ENCODE data around the gene LMAN2.
"Not testable (repeated sequence)": the region's sequence is repeated elsewhere in the genome, so short reads cannot be mapped to it uniquely, and the experiment has no call there.

Gene LMAN2

DNA sequence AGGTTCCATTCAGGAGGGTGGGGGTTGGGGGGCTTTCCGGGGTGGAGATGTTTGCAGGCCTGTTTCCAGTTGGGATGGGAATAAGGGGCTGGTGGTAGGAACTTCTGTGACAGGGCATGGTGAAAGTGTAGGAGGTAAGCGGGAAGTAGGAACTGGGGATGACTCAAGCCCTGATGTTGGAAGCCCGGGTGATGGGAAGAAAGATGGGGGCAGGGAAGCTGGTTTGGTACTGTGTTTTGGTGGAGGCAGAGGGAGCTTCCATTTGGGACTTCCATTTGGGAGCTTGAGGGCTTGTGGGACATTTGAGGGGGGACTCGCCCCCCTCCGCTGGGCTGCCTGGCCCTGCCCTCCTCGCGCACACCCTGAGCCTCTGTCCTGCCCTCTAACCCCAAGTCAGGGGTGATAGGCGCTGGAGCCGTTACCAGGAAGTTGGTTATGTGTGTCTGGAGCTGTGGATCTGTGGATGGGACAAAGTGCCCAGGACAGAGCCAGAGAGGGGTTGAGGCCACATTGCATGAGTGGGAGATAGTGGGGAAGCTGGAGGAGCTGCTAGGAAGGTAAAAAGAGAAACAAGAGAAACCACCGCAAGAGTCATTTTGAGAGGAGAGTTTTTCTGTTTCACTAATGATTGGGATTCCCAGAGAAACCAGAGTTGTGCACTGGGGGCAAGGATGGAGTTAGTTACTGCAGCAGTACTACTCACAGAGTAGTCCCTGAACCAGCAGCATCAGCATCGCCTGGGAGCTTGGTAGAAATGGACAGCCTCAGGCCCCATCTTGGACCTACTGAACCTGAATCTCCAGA is 12.9 kb upstream of the LMAN2 start:
- DNase-seq: no peak

DNA sequence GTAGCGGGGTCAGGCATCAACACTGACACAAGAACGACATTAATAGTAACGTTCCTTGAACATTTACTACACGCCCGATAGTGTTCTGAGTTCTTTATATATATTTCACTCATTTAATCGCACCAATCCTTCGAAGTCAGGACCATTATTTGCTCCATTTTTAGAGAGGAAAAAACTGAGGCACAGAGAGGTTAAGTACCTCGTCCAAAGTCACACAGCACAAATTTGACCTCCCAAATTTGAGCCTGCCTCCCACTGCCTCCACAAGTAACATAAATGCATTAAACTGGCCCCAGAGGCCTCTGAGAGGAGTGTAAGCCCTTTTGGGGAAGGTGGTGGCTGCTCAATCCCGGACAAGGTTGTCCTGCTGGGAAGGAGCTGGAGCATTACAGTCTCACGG is 12.1 kb upstream of the LMAN2 start:
- DNase-seq: no peak

DNA sequence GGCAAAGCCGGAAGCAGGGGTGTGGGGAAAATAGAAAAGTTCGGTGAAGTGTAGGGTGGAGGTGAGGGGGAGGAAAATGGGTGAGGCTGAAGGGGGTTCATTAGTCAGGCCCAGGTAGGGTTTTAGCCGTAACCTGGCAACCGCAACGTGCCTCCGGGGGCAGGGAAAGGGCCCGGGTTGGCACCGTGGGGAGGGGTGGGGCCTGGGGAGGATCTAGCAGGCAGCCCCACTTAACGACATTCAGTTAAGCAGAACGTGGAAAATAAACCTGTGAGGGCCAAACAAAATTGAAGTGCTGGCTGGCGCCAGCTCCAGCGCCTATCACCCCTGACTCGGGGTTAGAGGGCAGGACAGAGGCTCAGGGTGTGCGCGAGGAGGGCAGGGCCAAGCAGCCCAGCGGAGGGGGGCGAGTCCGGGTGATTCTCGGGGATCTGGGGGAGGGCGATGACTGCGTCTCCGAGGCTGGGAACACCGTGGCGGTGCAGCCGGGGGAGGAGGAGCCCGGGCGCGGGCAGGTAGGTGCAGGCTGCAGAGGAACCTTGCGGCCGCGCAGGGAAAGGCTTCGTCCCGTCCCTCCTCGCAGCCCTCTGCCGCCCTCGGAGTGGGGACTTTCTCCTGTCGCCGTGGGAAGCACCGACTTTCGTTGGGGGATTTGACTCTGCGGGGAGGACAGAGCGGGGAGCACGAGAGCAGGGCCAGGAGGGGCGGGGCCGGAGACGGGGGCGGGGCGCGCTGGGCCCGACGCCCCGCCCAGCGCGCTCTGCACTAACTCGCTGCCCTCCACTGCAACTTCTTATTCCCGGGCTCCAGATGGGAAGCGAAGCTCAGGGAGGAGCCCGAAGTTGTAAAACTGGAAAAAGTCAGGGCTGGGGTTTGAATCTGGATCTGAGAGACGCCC is 11.4 kb upstream of the LMAN2 start:
- DNase-seq: no peak

DNA sequence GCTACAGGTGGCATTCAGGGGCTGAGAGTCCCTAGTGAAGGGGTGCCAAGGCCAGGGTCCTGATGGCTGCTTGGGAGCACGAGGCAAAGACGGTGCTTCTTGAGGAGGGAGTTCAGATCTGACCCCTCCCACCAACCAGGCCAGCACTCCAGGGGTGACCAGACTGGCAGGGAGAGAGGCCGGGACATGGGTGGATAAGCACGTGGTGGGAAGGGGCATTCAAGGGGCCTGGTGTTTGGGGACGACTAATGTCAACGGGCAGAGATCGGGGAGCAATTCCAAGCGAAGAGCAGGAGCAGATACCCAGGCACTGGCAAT is 10.8 kb upstream of the LMAN2 start:
- DNase-seq: no peak

DNA sequence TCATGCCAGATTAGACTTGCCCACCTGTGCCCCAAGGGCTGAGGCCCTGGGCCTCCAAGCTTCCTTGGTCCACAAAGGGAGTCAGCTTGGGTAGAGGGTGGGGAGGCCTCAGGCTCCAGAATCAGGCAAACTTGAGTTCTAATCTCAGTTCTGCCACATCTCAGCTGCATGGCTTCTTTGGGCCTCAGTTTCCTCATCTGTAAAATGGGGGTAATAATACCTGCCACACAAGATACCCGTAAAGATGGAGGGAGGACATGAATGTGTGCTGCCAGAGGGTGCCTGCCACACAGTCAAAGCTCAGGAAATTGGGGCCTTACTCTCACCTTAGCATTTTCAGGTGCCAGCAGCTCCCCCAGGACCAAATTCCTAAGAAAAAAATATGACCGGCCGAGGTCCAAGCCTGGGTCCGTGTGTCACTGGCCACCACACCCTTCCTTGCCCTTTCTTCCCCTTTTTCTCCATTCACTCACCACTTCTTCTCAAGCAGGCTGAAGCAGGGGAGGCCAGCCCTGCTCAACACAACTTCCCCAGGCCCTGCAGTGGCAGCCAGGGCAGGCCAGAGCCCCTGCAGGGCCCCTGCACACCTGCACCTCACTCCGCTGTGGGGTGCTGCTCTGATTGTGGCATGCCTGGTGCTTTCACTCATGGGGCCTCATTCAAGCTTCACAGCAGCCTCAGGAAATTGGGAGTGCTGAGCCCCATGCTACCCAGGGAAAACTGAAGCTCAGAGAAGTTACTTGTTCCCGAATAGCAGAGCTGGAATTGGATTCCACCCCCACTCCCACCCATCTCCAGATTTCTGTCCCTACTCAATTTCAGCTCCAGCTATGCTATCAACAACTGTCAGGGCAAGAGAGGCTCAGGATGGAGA is 10.2 kb upstream of the LMAN2 start:
- DNase-seq: no peak

DNA sequence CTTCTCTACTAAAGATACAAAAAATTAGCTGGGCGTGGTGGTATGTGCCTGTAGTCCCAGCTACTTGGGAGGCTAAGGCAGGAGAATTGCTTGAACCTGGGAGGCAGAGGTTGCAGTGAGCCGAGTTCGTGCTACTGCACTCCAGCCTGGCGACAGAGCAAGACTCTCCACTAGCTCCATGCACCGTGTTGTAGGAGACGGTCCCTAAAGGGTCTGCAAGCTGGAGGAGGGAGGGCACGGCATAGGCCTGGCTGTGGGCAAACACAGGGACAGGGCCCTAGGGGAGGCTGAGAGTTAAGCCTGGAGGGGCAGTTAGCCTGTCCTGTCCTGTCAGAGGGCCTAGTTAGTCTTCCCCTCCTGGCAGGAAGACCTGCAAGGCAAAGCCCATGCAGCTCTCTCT is 9.3 kb upstream of the LMAN2 start:
- DNase-seq: not testable (repeated sequence)

DNA sequence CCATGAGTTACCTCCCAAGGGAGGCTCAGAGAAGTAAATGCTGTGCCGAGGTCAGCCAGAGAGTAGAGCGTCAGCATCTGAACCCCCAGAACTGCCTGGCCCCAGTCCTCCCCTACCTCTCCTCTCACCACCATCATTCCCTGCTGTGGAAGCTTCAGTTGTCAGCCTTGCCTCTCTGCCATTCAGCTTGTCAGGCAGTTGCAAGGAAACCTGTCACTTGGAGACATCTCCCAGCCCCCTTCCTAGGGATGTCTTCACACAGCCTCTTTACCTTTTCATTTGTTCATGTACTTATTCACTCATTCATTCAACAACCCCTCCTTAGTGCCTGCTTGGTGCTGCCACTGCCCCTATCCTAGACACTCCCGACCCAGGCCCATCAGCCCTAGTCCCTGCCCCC is 8.4 kb upstream of the LMAN2 start:
- DNase-seq: no peak

DNA sequence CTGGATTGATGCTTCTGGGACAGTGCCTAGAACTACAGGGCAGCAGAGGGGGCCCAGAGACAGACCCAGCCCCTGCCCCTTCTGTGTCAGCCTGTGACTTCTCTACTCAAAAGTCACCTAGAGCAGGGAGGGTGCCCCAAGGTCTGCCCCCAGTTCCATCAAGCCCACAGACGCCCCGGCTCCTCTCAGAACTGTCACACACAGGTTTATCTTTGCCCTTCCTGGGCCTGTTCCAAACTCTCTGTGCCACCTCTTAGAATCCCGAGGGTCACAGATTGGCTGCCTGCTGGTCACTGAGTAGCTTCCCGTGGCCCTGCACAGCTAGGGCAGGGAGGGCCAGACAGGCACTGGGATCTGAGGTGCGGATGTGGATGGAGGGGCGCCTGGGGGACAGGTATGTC is 8.0 kb upstream of the LMAN2 start:
- DNase-seq: no peak

DNA sequence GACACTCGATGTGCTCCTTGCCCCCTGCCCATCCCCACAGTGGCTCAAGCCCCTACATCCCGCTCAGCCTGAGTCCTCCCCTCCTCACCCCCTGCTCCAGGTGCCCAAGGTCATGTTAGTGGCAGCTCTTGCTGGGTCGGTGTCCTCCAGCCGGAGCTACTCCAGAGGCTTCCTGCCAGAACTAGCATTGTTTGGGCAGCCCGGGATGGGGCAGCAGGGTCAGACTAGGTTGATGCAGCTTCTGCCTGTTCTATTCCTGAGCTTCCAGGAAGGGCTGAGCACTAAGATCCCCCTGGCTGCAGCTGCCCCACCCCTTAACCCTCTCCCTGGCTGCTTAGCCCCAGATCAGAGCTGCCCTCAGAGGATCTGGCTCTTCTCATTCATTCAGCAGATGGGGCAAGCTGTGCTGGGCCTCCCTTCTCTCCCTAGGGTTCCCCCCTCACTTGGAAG is 6.9 kb upstream of the LMAN2 start:
- DNase-seq: no peak

DNA sequence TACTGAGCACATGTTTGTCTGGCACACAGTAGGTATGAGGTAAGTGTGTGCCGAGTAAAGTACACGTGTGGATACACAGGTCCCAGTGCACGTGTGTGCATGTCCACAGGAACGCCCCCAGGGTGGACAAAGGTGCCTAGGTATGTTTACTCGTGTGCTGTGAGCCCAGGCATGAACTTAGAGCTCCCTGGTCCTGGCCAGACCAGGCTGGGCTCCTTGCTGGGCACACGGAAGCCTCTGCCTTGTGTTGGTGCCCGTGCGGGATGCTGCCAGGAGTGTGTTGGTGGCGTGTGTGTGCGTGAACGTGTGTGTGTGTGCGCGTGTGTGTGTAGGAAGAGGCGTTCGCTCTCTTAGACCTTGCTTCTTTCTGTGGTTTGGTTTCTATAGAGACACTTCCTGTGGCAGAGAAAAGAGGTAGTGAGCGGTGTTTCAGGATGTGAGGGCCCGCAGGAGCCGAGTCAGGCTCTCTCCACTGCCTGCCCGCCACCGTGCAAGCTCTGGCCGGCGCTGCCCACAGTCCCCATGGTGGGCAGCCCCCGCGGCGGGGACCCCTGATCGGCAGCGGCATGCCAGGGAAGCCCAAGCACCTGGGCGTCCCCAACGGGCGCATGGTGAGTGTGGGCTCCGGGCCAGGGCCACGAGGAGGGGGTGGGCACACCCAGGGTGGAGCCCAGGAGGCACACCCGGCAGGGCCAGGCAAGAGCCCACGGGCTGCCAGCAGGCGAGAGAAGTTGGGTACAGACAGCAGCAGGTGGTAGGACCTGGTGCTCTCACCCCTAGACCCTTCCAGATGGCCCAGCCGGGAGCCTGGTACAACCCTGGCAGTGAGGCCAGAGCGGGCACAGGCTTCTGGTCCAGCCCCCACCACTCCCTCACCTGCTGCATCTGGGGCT is 6.2 kb upstream of the LMAN2 start, which contains the start of gene RGS14:
RGS14 (plus strand) TSS at position 466 of the 893 bp plus-strand sequence; CDS start at position 567, 101 bp downstream.
- DNase-seq: no peak

DNA sequence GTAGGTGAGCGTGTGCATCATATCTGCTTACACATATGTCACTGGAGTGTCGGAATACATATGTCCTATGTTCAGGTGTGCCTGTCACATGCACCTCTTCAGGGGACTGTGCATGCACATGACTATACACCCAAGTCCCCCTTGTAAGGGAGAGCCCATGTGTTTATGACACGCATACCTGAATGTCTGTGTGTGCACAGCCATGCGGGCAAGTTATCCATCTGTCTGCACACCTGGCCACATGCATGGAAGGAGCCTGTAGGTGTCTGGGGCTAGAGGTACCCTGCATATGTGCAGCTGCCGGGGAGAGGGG is 5.6 kb upstream of the LMAN2 start:
- no peak for DNase-seq

DNA sequence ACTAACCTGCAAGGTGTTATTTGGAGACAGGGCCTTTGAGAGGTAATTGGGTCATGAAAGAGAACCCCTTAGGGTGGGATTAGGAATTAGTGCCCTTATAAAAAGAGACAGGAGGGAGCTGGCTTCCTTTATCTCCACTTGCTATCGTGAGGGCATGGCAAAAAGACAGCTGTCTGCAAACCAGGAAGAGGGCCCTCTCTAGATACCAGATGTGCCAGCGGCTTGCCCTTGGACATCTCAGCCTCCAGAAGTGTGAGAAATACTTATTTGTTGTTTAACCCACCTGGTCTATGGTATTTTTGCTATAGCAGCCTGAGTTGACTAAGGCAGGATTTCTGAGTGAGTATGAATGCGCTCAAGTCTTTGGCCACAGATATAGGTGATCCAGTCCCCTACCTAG is 5.3 kb upstream of the LMAN2 start:
- no peak for DNase-seq

DNA sequence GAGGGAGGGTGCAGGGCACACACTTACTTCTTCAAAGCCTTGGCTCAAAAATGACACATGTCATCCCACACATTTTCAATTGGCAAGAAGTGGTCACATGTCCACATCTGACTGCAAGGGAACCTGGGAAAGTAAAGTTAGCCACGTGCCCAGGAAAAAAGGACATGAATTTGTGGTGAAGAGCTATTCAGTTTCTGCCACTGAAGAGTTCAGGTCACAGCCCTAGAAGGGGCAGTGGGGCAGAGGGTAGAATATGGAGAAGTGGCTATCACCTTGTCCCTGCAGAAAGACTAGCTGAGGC is 4.3 kb upstream of the LMAN2 start:
- no peak for DNase-seq

DNA sequence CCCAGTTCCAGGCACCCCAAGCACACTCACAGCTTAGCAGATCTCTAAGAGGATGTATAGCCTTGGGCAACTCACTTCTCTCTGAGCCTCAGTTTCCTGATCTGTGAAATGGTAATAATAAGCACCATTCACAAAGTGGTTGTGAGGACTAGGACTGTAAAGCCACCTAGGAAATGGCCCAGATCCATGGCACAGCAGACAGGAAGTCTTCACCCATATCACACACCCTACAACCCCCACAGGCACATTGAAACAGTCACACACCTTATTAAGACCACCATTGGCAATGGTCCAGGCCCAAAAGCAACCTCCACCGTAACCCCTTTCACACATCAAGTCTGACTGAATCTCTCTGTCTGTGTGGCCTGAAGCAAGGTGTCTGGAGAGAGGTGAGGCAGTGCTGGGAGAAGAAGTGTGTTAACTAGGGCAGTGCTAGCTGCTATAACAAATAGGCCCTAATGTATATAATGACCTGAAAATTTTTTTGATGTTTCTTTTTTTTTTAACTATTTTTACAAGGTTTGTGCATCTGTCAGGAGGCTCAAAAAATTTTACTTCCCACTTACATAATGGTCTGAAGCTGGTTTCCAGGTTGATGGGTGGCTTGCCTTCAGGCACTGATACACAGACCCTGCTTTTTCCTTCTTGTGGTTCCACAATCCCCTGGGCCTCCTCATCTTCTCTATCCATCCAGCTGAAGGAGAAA is 3.8 kb upstream of the LMAN2 start:
- no peak for DNase-seq

DNA sequence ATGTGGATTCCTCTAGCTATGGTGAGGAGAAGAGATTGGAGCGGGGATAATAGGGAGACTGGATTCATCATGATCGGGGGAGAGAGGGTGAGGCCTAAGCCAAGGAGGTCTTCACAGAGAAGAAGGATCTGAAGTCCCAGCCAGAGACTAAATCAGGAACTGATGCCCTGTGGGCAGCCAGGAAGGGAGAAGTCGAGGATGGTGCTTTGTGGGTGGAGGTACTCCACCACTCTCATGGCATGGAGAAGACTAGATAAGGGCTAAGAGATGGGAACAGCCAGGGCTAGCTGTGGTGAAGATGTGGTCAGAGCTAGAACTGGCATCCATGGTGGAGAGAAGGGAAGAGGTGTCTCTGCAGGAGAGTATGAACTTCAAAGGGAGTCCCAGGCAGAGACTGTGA is 3.2 kb upstream of the LMAN2 start:
- DNase-seq: no peak

DNA sequence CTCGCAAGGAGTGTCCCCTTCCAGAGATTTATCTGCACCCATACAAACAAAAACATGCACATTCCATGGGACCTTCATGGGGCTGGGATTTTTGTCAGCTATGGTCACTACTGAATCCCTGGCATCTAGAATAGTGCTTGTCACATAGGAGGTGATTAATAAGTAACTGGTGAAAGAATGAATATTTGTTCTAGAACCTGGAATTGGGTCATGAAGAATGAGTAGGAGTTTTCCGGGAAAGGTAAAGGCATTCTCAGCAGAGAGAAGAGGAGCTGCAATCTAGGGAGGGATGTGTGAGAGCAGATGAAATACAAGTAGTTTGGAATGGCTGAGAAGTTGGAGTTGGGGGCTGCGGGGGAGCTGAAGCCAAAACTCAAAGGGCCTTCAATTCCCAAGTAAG is 2.8 kb upstream of the LMAN2 start:
- DNase-seq: no peak

DNA sequence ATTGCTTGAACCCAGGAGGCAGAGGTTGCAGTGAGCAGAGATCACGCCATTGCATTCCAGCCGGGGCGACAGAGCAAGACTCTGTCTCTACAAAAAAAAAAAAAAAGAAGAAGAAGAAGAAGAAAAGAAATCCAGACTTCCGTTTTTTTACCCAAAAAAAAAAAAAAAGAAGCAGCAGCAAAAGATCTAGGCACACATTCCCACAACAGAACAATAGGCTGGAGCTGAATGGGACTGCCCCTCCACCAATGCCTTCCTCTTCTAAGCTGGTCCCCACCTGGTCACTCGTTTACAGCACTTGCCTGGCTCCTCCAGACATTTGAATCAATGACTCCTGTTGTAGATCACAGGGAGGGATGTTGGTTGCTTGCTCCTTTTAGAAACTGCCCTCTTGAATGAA is 1.6 kb upstream of the LMAN2 start:
- DNase-seq: no peak

DNA sequence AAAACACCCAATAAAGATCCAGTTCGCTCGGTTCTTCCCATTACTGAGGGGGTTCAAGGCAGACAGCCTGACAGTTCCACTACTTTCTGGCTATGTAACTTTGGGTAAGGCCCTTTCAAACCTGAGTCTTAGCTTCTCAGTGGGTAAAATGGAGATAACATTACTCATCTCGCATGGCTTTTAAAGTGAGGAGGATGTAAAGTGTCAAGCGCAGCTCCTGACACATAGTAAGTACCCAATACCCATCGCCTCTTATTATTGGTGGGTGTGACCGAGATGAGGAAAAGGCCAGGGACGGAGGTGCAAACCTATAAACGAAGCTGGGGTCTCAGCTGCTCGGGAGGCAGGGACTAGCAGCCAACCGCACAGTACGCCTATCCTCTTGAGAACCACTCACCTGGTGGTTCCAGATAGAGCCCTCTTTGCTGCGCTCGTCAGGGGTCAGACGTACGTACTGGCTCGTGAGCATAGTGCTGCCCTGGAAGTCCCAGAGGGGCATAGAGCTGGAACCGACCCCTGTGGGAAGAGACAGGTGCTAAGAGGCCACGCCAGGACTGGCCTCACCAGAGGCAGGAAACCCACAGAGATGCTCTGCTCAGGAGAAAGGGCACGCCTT is 584 bp downstream of the LMAN2 start:
- DNase-seq: no peak

DNA sequence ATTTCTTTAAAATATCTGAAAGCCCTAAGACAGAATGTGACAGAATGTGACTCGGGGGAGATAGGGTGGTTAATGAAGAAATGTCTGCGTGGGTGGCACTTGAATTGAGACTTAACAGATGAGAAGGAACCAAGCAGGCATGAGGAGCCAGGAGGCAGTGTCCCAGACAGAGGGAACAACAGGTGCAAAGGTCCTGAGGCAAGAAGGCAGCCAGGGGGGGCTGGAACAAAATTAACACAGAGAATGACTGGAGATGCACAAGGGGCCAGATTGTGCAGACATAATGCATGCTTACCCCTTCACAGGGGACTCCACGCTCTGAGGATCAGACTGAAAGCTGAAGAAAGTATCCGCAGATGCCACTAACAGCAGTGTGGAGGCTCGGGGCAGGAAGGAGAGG is 1.7 kb downstream of the LMAN2 start:
- no peak for DNase-seq

DNA sequence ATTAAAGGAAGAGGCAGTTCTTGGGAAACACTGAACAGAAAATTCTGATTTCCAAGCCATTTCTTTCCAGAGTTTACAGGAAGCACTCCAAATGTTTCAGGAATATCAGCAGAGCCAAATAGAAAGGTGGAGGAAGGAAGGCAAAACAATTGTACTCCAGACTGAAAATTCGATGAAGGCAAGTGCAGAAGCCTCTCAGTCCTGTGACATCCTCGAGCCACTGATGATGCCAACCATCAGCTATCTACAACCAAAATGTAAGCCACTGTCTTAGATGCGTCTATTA is 2.2 kb downstream of the LMAN2 start:
- DNase-seq: no peak

DNA sequence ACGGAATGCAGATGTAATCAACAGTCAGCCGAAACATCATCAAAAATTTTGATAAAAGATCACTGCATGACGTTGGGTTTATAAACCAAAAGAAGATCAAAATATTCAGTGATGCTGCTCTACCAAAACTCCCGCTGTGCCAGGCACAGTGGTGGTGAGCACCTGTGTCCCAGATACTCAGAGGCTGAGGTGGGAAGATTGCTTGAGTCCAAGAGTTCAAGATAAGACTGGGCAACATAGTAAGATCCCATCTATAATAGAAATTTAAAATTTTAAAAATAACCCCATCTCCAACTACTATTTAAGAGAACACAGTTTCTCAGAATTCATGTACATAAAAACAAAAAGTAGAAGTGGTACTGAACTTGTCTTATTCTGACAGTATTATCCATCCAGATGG is 3.8 kb downstream of the LMAN2 start:
- no peak for DNase-seq

DNA sequence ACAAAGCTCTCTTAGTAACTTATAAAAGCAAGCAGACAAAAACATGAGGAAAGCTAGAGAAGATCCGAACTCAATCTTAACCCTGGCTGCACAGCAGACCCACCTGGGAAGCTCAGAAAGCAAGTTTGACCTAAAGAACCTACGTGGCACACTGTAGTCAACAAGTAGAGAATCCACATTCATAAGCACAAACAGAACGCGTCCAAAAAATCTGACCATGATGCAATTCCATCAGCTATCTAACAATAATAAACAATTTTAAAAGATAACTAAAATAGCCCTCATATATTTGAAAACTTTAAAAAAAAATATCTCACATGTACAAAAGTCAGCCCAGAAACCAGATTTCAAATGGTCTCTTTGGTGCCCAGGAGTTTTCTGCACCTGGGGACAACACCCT is 4.6 kb downstream of the LMAN2 start:
- no peak for DNase-seq
